Suprapubic skin (tissue), 4 donors: Measurements from ENCODE around the gene EXTL1.

Experiments
- CTCF ChIP-seq, 2 donors: fragments of 200-600 bp in 1 of 2; fragments of 450-650 bp in 1 of 2; sonication (generic) in 1 of 2; IDR thresholded peaks; one replicate each; pipeline ENCODE4 v1.5.1; 2016 to 2019; ENCODE audit warnings: antibody characterized with exemption in 2 of 2, mild to moderate bottlenecking in 1 of 2, moderate library complexity in 1 of 2
- EP300 ChIP-seq: sonication (generic); formaldehyde crosslinking; IDR thresholded peaks from one replicate; pipeline ENCODE4 v1.6.1; 2017; ENCODE audit warnings: antibody characterized with exemption
- POLR2A ChIP-seq, 2 donors: fragments of 450-650 bp; IDR thresholded peaks; one replicate each; pipeline ENCODE4 v1.6.1; 2017; ENCODE audit warnings: antibody characterized with exemption in 2 of 2, mild to moderate bottlenecking in 2 of 2, moderate library complexity in 2 of 2
- POLR2AphosphoS5 ChIP-seq, 3 donors: sonication (generic); formaldehyde crosslinking; IDR thresholded peaks; one replicate each; pipeline ENCODE4 v1.6.1; 2017; ENCODE audit warnings: antibody characterized with exemption in 3 of 3

- TF ChIP-seq CTCF (IDR thresholded peaks at IDR 0.05) = no peak
- no peak for TF ChIP-seq EP300
- no peak for TF ChIP-seq POLR2A (IDR thresholded peaks at IDR 0.05)
- TF ChIP-seq POLR2AphosphoS5 (IDR thresholded peaks at IDR 0.05) = no peak
These were observed 3.5 kb downstream of the EXTL1 start for GRCh38 chr1:26025060-26025459.
